HG03558 (cell line): ENCODE measurements around the gene MRPS34.

Experiments
- ATAC-seq: cut with Tn5 transposase; IDR thresholded peaks from one replicate; pipeline ENCODE4 v1.9.1; 2021; ENCODE audit warnings: moderate number of reproducible peaks; ENCODE audit not compliant: unreplicated experiment; ENCODE audit errors: extremely low read depth

Gene MRPS34

DNA sequence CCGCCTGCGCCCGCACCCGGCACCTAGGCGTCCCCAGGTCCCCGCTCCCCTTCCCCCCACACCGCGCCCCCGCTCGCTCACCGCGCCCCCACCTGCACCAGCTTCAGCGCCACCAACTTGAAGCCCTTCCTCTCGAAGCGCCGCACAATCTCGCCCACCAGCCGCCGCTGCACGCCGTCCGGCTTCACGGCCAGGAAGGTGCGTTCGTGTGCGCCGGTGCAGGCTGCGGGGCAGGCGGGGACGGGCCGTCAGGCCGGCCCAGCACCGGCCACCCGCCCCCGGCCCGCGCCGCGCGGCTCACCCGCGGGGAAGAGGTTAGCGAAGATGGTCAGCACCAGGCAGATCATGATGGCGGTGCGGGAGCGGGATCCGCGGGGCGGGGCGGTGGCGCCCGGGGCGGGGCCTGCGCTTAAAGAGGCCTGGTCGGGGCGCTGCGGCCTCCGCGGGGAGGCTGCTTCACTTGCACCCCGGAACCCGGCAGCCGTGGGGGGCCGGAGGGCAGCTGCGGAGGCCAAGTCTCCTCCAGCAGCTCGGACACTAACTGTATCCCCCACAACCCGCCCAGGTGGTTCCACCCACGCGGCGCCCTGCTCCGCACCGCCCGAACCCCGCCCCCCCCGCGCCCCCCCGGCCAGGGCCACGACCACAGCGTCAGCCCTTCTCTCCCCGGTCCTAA lies 1.6 kb downstream of the MRPS34 start, which contains the start of gene NME3:
Gene NME3 (minus strand): TSS at position 356 of the 676 bp plus-strand sequence. CDS start 9 bp downstream, at position 347.
- ATAC-seq, result no peak

DNA sequence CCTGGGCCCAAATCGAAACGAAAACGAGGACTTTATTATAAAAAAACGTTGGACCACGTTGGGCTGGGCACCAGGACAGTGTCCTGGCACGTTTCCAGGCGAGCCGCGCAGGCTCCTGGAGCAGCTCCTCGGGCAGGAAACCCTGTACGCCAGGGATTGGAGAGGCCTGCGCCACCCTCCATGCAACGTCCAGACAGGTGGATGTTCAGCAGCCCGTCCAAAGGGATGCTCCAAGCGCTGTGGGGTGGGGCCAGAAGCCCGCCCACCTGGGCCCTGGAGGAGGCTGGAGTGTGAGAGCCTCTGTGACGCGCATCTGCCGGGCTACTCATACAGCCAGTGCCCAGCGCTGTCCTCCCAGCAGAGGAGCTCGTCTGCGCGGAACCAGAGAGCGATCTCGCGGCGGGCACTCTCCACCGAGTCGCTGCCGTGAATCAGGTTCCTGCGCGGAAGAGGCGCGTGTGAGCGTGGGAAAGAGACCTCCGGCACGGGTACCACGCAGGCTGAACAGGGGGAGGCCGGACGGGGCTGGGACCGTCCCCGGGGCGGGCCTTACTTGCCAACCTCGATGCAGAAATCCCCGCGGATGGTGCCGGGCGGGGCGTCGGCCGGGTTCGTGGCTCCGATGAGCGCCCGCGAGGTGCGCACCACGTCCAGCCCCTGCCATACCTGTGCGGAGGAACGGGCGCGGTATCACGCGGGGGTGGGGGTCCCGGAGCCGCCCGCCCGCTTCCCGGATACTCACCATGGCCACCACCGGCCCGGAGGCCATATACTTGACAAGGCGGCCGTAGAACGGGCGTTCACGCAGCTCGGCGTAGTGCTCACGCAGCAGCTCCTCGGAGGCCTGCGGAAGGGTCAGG lies 2.4 kb downstream of the MRPS34 start:
- ATAC-seq, result no peak

DNA sequence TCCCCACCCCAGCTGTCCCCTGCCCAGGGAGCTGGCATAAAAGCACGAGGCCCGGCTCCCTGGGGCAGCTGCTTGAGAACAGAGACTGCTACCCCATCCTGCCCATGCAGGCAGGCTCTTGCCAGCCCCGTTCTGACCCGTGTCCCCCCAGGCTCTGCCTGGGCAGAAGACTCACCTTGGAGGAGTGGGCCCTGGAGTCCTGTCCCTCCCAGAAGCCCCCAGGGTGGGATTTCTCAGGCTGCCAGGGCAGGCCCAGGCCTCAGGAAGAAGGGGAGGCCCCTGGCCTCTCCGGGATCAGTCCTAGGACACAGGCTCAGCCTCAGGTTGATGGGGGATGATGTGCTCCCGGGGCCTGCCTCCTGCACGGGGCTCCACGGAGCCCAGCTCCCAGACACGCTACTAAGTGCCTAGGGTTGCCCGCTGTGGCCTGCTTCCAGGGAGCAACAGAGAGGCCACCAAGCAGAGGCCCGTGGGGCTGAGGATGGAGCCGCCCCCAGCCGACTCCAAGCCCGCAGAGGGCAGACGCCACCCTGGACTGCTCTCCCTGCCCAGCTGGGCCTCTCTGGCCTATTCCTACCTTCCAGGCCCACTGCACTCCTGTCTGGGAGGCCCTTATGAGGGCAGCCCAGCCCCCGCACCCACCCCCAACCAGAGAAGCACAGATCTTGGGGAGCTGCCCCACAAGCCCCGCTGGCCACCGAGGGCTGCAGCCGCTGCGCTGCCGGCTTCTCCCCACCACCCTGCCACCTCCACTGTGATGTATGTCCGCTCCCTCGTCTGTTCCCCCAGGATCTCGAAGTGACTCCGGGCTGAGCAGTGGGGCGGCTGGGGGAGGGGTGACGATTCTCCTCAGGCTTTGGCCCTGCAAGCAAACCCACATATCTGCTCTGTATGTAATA lies 3.3 kb downstream of the MRPS34 start:
- no peak for ATAC-seq

DNA sequence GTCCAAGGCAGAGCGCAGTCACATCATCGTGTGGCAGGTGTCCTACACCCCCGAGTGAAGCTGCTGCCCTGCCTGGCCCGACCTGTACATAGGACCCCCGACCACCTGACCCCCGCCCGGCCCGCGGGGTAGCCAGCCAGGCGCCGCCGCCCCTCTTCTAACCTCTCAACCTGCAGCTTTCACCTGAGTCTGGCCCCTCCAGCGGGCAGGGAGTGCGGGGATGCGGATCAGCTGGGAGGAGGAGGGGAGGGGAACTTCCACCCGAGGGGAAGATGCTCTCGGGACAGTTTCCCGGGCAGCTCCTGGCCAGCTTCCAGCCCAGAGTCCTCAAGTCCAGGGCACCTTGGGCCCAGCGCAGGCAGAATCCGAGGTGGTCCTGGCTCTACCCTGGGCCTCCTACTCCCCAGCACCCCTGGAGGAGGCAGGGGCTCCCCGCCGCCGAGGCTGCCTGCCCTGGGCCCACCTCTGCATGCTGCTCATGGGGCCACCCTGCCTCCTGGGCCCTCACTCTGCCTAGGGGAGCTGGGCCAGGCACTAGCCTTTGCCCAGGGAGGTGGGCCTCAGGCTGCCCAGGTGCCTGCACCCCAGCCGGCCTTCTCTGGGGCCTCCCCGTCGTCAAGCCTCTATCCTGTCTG lies 4.0 kb downstream of the MRPS34 start:
- ATAC-seq, result no peak

DNA sequence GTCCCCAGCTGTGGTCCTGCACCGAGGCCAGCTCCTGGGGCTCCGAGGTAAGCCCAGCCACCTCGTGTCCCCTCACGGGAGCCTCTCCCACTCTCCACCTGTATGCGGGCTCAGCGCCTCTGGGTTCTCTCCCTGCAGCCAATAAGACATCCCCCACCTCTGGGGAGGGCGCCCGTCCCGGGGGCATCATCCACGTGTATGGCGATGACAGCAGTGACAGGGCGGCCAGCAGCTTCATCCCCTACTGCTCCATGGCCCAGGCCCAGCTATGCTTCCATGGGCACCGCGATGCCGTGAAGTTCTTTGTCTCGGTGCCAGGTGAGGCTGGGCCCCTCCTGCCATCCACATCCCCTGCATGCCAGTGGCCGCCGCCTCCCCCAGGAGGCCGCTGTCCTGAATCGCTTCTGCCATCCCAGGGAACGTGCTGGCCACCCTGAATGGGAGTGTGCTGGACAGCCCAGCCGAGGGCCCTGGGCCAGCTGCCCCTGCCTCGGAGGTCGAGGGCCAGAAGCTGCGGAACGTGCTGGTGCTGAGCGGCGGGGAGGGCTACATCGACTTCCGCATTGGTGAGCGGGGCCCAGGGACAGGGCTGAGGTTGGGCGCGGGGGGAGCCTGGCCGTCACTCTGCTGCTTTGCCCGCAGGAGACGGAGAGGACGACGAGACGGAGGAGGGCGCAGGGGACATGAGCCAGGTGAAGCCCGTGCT lies 4.7 kb downstream of the MRPS34 start:
- ATAC-seq, result no peak

DNA sequence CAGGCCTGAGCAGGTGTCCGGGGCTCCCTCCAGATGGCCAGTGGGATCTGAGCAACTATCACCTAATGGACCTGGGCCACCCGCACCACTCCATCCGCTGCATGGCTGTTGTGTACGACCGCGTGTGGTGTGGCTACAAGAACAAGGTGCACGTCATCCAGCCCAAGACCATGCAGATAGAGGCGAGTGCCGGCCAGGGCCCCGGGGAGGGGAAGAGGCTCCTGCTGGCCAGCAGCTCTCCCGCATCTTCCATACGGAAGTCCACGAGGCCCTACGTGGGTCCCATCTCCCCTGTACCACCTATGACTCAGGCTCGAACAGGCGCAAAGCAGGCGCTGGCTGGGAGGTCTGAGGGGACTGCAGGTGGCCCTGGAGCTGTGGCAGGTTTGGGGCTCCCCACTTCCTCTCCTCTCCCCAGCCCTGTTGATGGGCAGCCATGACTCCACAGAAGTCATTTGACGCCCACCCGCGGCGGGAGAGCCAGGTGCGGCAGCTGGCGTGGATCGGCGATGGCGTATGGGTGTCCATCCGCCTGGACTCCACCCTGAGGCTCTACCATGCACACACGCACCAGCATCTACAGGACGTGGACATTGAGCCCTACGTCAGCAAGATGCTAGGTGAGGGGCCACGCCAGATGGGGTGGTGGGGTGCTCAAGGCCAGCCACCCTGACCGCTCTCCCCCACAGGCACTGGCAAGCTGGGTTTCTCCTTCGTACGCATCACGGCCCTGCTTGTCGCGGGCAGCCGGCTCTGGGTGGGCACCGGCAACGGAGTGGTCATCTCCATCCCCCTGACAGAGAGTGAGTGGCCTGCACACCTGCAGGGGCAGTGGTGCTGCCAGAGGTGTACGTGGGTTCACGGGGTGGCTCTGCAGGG lies 5.6 kb downstream of the MRPS34 start:
- ATAC-seq, result no peak

DNA sequence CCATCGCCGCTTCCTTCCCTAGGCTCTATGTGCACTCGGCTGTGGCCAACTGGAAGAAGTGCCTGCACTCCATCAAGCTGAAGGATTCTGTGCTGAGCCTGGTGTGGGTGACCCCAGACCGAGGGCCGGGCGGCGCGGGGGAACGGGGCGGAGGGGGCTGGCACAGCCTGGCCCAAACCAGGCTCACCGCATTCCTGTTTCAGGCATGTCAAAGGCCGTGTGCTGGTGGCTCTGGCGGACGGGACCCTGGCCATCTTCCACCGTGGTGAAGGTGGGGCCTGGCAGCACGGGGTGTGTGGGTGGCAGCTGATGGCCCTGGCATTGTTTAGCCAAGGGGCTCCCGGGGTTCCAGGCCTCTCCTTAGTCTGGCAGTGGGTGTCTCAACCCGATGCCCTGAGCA lies 6.2 kb downstream of the MRPS34 start:
- ATAC-seq, result no peak

DNA sequence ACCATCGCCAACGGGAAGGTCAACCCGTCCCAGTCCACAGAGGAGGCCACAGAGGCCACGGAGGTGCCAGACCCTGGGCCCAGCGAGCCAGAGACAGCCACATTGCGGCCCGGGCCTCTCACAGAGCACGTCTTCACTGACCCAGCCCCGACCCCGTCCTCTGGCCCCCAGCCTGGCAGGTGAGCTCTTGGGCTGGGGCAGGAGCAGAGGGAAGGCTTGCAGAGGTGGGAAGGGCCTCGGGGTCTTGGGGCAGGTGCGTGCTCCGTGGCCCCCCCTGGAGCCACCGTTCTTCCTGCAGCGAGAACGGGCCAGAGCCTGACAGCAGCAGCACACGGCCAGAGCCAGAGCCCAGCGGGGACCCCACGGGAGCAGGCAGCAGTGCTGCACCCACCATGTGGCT lies 6.7 kb downstream of the MRPS34 start:
- ATAC-seq, result no peak

DNA sequence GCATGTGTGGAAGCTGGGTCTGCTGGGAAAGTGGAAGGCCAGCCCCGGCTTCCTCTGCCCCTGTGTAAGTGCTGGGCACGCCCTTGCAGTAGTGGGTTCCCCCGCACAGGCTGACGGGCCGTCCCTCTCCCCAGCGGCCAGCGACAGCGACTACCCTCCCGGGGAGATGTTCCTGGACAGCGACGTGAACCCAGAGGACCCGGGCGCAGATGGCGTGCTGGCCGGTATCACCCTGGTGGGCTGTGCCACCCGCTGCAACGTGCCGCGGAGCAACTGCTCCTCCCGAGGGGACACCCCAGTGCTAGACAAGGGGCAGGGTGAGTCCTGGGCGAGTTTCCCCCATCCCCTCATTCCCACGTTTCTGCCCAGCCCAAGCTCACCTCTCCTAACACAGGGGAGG lies 7.1 kb downstream of the MRPS34 start:
- ATAC-seq, result no peak

DNA sequence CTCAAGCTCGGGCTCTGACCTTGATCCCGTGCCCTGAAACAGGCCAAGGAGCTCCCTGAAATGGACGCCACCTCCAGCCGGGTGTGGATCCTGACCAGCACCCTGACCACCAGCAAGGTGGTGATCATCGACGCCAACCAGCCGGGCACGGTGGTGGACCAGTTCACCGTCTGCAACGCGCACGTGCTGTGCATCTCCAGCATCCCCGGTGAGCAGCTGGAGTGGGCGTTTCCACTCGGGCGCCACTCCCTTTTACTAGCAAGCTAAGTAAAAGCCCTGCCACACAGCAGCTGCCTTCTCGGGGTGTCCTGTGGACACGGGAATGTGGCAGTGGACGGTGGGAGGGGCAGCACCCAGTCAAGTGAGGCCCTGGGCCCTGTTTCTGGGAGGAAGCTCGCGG lies 8.0 kb downstream of the MRPS34 start:
- ATAC-seq, result no peak

DNA sequence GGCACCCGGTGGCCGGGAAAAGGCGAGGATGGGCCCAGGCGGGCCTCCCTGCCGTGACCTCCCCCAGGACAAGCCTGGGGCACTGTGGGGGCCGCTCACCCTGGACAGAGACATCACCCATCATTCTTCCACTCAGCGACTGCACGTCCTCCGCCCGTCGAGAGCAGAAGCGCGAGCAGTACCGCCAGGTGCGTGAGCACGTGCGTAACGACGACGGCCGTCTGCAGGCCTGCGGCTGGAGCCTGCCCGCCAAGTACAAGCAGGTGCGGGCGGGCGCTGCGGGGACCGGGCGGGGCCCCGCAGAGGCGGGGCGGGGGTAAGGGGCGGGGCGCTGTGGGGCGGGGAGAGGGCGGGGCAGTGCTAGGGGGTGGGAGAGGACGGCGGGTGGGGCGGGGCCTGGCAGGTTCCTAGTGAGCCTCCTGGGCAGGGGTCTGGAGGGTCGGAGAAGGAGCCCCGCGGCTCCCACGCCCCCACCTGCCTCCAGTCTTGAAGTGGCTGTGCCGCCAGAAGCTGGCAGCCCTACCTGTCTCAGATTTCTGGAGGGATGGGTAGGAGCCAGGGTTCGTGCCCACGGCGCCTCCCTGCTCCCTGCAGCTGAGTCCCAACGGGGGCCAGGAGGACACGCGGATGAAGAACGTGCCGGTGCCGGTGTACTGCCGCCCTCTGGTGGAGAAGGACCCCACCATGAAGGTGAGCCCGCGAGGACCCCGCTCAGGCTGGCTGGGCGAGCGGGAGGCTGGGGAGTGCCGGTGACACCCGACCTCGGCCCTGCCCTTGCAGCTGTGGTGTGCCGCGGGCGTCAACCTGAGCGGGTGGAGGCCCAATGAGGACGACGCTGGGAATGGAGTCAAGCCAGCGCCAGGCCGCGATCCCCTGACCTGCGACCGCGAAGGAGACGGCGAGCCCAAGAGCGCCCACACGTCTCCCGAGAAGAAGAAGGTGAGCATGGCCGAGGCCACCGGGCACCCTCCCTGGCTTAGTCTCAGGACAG lies 9.1 kb downstream of the MRPS34 start:
- ATAC-seq, result no peak

DNA sequence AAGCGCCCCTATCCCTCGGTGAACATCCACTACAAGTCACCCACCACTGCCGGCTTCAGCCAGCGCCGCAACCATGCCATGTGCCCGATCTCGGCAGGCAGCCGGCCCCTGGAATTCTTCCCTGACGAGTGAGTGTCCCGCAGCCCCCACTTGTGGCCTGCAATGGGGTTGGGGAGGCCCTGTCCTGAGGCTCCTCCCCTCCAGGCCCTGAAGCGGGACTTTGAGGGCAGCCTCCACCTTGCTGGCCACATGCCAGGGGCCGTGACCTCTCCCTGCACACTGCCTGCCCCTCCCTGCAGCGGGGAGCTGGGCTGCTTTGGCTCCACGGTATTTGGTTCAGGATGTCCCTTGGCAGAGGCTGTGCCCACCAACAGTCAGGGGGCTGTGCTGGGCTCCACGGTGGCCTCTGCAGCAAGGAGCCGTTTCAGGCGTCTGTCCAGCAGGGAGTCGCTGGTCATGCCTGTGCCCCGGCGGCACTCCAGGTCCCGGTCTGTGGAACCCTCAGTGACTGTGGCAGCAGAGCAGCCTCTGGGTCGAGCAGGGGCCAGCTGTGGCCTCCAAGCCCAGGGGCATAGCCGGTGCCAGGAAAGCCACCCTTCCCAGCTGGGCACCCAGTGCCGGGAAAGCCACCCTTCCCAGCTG lies 9.9 kb downstream of the MRPS34 start:
- no peak for ATAC-seq

DNA sequence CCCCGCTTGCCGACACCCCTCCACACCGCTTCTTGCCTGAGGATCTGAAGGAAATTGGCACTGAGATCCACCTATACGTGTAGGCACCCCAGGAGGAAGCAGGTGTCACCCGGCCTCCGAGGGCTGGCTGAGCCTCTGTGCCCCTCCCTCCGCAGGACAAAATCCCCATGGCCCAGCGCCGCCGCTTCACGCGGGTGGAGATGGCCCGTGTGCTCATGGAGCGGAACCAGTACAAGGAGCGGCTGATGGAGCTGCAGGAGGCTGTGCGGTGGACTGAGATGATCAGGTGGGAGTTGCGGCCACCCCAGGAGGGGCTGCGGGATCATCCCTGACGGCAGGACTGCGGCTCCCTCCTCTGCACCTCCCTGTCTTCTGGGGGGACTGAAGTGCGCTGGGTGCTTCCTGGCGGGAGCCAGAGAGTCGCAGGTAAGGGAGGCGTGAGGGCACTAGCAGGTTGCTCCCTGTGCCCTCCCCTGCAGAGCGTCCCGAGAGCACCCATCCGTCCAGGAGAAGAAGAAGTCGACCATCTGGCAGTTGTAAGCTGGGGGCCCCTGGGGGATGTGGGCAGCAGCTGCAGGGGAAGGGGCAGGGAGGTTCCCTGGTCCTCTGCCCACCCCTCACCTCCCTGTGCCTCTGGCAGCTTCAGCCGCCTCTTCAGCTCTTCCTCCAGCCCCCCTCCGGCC lies 10.6 kb downstream of the MRPS34 start:
- no peak for ATAC-seq

DNA sequence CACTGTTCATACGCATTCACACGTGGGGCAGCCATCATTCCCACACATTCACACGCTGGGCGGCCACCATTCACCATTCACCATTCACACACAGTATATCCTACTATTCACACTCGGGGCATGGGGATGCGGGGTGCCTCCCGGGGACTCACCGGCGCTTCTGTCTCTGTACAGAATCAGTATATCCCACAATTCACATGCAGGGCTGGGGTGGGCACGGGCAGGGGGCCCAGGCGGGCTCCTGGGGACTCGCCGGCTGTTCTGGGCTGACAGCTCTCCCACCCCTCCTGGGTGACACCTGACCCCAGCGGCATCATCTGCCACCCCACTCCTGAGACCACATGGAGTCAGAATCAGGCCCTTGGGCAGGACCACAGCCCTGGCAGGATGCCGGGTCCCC lies 11.2 kb downstream of the MRPS34 start:
- ATAC-seq, result no peak

DNA sequence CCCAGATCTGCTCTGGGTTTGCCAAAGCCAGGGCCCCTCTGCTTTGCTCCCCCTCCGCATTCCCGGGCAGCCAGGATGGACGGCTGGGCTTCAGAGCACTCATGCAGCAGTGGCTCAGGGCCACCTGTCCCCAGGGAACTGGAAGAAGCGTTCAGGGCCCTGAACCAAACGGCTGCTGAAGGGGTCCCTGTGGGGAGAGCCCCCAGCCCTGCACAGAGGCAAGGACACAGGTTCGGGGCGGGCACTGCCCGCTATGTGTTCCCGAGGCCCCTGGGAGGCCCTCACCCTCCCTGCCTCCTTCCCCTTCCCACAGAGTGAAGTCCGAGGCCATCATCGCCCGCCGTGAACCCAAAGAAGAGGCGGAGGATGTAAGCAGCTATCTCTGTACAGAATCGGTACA lies 12.0 kb downstream of the MRPS34 start:
- no peak for ATAC-seq

DNA sequence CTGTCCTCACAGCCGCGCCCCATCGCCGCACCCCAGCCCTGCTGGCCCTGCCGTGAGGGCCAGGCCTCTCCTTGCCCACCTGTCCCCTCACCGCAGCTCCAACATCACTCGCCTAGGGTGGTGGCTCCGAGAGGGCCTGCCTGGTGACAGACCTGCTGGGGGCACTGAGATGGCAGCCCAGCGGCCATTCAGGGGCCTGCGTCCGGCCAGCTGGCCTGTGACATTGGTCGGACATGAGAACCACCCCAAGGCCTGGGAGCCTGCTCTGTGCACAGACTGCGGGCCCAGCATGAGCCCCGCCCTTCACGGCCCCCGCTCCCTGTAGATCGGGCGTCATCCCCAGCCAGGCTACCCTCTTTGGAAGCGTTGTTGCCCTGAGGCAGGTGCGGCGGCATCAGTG lies 13.4 kb downstream of the MRPS34 start:
- no peak for ATAC-seq

DNA sequence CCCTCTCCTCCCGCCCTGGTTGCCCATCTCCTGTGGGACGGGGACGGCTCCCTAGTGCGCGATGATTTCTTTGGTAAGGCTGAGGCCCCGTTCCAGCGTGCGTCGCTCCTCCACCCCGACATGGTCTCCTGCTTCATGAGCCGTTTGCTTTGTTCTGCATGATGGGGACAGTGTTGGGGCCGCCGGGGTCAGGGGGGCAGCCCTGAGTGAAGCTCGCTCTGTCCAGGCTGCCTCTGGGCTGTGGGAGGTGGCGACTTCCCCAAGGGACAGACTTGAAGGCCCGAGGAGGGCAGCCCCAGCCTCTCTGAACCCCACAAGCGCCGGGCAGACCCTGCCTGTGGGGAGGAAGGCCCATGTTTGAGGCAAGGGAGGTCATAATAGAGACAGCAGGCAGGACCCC lies 14.0 kb downstream of the MRPS34 start:
- no peak for ATAC-seq
